SK-N-SH (cell line): ENCODE data around the gene LIN28B. TPM values are rescaled to one million over a fixed set of nuclear protein-coding genes. Genes with fewer than 3 reads are reported as not detected.

Experiments
- CTCF ChIA-PET: fragments of 300-600, 350-600 bp; formaldehyde crosslinking; extraction: SDS; loops from one replicate; lab custom pipeline; 2021; lab: Yijun Ruan, JAX
- POLR2A ChIA-PET: fragments of 350-600 bp; sonication (Branson Sonifier 250); formaldehyde crosslinking; extraction: SDS; loops from one replicate; lab custom pipeline; 2020; ENCODE audit warnings: antibody characterized with exemption, inconsistent platforms; lab: Yijun Ruan, JAX
- DNase-seq: peaks from one replicate; pipeline ENCODE4 v3.0.0; 2012
- H2AFZ ChIP-seq: fragments of 200-600 bp; sonication (generic); 2 replicates; pipeline ENCODE4 v1.8.1; 2016; ENCODE audit warnings: antibody characterized with exemption, mild to moderate bottlenecking, low read depth
- H3F3A ChIP-seq: fragments of 200-600 bp; sonication (generic); replicated peaks from 2 replicates; pipeline ENCODE3; 2016; ENCODE audit warnings: antibody characterized with exemption, mild to moderate bottlenecking; ENCODE audit not compliant: insufficient read depth
- H3K27ac ChIP-seq, 2 experiments: fragments of 200-500 bp in 1 of 2; fragments of 200-600 bp in 1 of 2; sonication (Bioruptor generic) in 1 of 2; sonication (generic), shearing (Covaris generic) in 1 of 2; 2 replicates each; pipeline versions ENCODE4 v1.5.1 to v1.6.1; 2014 to 2016; ENCODE audit warnings: low read depth in 2 of 2, inconsistent platforms in 1 of 2, low read length in 1 of 2, mild to moderate bottlenecking in 1 of 2, mixed read lengths in 1 of 2
- H3K27me3 ChIP-seq: fragments of 200-600 bp; sonication (generic), shearing (Covaris generic); 2 replicates; pipeline ENCODE4 v1.6.1; 2016; ENCODE audit warnings: mixed run types; ENCODE audit not compliant: insufficient read depth
- H3K36me3 ChIP-seq, 2 experiments: fragments of 200-500 bp in 1 of 2; fragments of 200-600 bp in 1 of 2; sonication (Bioruptor generic) in 1 of 2; sonication (generic) in 1 of 2; replicated peaks in 1 of 2; 2 replicates each; pipeline versions ENCODE3 to v1.5.1; 2014 to 2016; ENCODE audit warnings: low read length in 1 of 2, mild to moderate bottlenecking in 1 of 2; ENCODE audit not compliant: insufficient read depth in 2 of 2, control insufficient read depth in 1 of 2
- H3K4me1 ChIP-seq, 2 experiments: fragments of 200-500 bp in 1 of 2; fragments of 200-600 bp in 1 of 2; sonication (Bioruptor generic) in 1 of 2; sonication (generic), shearing (Covaris generic) in 1 of 2; 2 replicates each; pipeline versions ENCODE4 v1.5.1 to v1.6.1; 2014 to 2016; ENCODE audit warnings: low read depth in 1 of 2, low read length in 1 of 2, mixed run types in 1 of 2; ENCODE audit not compliant: insufficient read depth in 2 of 2, control insufficient read depth in 1 of 2
- H3K4me2 ChIP-seq: fragments of 200-600 bp; sonication (generic), shearing (Covaris generic); 2 replicates; pipeline ENCODE4 v1.6.1; 2017; ENCODE audit warnings: mixed run types
- H3K4me3 ChIP-seq, 2 experiments: fragments of 200-500 bp in 1 of 2; fragments of 200-600 bp in 1 of 2; sonication (Bioruptor generic) in 1 of 2; sonication (generic), shearing (Covaris generic) in 1 of 2; 2 replicates each; pipeline versions ENCODE4 v1.5.1 to v1.8.1; 2014 to 2016; ENCODE audit warnings: low read depth in 2 of 2, inconsistent platforms in 1 of 2, low read length in 1 of 2, mild to moderate bottlenecking in 1 of 2, mixed read lengths in 1 of 2, moderate library complexity in 1 of 2
- H3K79me2 ChIP-seq: fragments of 200-600 bp; sonication (generic); 2 replicates; pipeline ENCODE4 v1.8.1; 2017; ENCODE audit warnings: mild to moderate bottlenecking; ENCODE audit not compliant: insufficient read depth
- H3K9ac ChIP-seq: fragments of 200-600 bp; sonication (generic); 2 replicates; pipeline ENCODE4 v1.6.1; 2017; ENCODE audit warnings: mixed run types
- H3K9me2 ChIP-seq: fragments of 200-600 bp; sonication (generic); 2 replicates; pipeline ENCODE4 v1.6.1; 2017; ENCODE audit warnings: mixed run types
- H3K9me3 ChIP-seq: fragments of 200-600 bp; sonication (generic); 2 replicates; pipeline ENCODE4 v1.6.1; 2017; ENCODE audit warnings: mixed run types, mild to moderate bottlenecking, moderate library complexity
- H4K20me1 ChIP-seq: fragments of 200-600 bp; sonication (generic); 2 replicates; pipeline ENCODE4 v1.6.1; 2017; ENCODE audit warnings: mild to moderate bottlenecking, mixed run types; ENCODE audit not compliant: insufficient read depth
- CHD2 ChIP-seq: fragments of 150-350 bp; IDR thresholded peaks from 2 replicates; pipeline ENCODE4 v1.6.1; 2018; ENCODE audit warnings: low read length; ENCODE audit not compliant: partially characterized antibody
- CTCF ChIP-seq: fragments of 200-600 bp; sonication (generic); IDR thresholded peaks from 2 replicates; pipeline ENCODE4 v1.6.1; 2017; ENCODE audit warnings: antibody characterized with exemption, mild to moderate bottlenecking, moderate library complexity
- FOSL2 ChIP-seq: IDR thresholded peaks from 2 replicates; pipeline ENCODE4 v1.4.0; 2012; ENCODE audit warnings: low read depth, mild to moderate bottlenecking, moderate library complexity, borderline replicate concordance
- JUND ChIP-seq: IDR thresholded peaks from 2 replicates; pipeline ENCODE4 v1.4.0; 2012
- NFIC ChIP-seq: IDR thresholded peaks from 2 replicates; pipeline ENCODE4 v1.4.0; 2012; ENCODE audit warnings: borderline replicate concordance
- RAD21 ChIP-seq: IDR thresholded peaks from 2 replicates; pipeline ENCODE4 v1.6.1; 2012; ENCODE audit warnings: mild to moderate bottlenecking, low read length
- RCOR1 ChIP-seq: fragments of 150-350 bp; IDR thresholded peaks from 2 replicates; pipeline ENCODE4 v1.6.1; 2017; ENCODE audit warnings: antibody characterized with exemption, low read length
- SMC3 ChIP-seq: IDR thresholded peaks from 2 replicates; pipeline ENCODE4 v1.6.1; 2012; ENCODE audit warnings: low read depth, low read length, improper control_type of control experiment
- TCF12 ChIP-seq: IDR thresholded peaks from 2 replicates; pipeline ENCODE4 v1.4.0; 2012
- TEAD4 ChIP-seq: IDR thresholded peaks from 2 replicates; pipeline ENCODE4 v1.4.0; 2012; ENCODE audit warnings: mild to moderate bottlenecking, borderline replicate concordance; ENCODE audit not compliant: insufficient read depth
- WGBS: methylation state at CpG from one replicate; pipeline ENCODE4 v1.1.6; 2017; ENCODE audit warnings: low lambda C conversion rate; 5-methylcytosine and 5-hydroxymethylcytosine counted together
- polyA plus RNA-seq, 3 experiments: library from polyadenylated mRNA; depleted of rRNA; stranded (reverse); fragments of >200 nt; gene quantifications; 2 replicates each; pipeline ENCODE4 v1.2.3, GENCODE V29; 2012
- TF ChIP-seq, protein P1 (sequence below): IDR thresholded peaks from 2 replicates; pipeline ENCODE4 v1.6.1; 2012; ENCODE audit warnings: mild to moderate bottlenecking, low read depth, low read length, moderate library complexity
- TF ChIP-seq, protein P2 (sequence below): IDR thresholded peaks from 2 replicates; pipeline ENCODE4 v1.4.0; 2012; ENCODE audit warnings: low read depth, borderline replicate concordance
- TF ChIP-seq, protein P3 (sequence below): fragments of 150-350 bp; IDR thresholded peaks from 2 replicates; pipeline ENCODE4 v1.6.1; 2017; ENCODE audit warnings: antibody characterized with exemption, low read length, low read depth, borderline replicate concordance

LIN28B gene
- polyA plus RNA-seq, 1 of the 3 experiments (the other 2 are of a cell fraction), result 0.67 TPM

- Histone ChIP-seq H4K20me1 (no peaks in the 10 kb centered on the region), H3K27ac (peak overlapping the region; percentile 0 to 64; a peak in 3 of 4 replicates), H3K4me3 (no peak overlapping the region), H3K36me3 (peaks cover 0 to 11% of the 10 kb centered on the region in 2 experiments), H3K9me3 (no peaks in the 10 kb centered on the region), H3K4me2 (0 out of 2 replicates have a peak overlapping the region, but pooled peaks have one; percentile 1), H3K79me2 (no peaks in the 10 kb centered on the region), H2AFZ (peak overlapping the region; percentile 46; the same call in 1 of the 2 replicates), H3K9ac (no peak overlapping the region), H3K27me3 (no peaks in the 10 kb centered on the region), H3F3A (no peaks in the 10 kb centered on the region), H3K4me1 (peaks cover 0 to 6% of the 10 kb centered on the region in 2 experiments; a peak in 2 of 4 replicates), H3K9me2 (no peaks in the 10 kb centered on the region)
- peak; percentile 85 for TF ChIP-seq CTCF
- peak; percentile 8 for TF ChIP-seq CHD2
- TF ChIP-seq, protein P1, sequence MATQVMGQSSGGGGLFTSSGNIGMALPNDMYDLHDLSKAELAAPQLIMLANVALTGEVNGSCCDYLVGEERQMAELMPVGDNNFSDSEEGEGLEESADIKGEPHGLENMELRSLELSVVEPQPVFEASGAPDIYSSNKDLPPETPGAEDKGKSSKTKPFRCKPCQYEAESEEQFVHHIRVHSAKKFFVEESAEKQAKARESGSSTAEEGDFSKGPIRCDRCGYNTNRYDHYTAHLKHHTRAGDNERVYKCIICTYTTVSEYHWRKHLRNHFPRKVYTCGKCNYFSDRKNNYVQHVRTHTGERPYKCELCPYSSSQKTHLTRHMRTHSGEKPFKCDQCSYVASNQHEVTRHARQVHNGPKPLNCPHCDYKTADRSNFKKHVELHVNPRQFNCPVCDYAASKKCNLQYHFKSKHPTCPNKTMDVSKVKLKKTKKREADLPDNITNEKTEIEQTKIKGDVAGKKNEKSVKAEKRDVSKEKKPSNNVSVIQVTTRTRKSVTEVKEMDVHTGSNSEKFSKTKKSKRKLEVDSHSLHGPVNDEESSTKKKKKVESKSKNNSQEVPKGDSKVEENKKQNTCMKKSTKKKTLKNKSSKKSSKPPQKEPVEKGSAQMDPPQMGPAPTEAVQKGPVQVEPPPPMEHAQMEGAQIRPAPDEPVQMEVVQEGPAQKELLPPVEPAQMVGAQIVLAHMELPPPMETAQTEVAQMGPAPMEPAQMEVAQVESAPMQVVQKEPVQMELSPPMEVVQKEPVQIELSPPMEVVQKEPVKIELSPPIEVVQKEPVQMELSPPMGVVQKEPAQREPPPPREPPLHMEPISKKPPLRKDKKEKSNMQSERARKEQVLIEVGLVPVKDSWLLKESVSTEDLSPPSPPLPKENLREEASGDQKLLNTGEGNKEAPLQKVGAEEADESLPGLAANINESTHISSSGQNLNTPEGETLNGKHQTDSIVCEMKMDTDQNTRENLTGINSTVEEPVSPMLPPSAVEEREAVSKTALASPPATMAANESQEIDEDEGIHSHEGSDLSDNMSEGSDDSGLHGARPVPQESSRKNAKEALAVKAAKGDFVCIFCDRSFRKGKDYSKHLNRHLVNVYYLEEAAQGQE, result no peak
- 0 out of 2 replicates have a peak, but pooled peaks have one; percentile 19 for TF ChIP-seq TCF12
- TF ChIP-seq NFIC, result peak; percentile 52; the same call in 1 of the 2 replicates
- no peak for TF ChIP-seq JUND
- TF ChIP-seq, protein P2, sequence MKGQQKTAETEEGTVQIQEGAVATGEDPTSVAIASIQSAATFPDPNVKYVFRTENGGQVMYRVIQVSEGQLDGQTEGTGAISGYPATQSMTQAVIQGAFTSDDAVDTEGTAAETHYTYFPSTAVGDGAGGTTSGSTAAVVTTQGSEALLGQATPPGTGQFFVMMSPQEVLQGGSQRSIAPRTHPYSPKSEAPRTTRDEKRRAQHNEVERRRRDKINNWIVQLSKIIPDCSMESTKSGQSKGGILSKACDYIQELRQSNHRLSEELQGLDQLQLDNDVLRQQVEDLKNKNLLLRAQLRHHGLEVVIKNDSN, result no peak
- peak; percentile 87 for TF ChIP-seq RAD21
- no peak for TF ChIP-seq RCOR1
- peak; percentile 80 for TF ChIP-seq SMC3
- no peak for TF ChIP-seq FOSL2
- no peak for TF ChIP-seq TEAD4
- TF ChIP-seq, protein P3, sequence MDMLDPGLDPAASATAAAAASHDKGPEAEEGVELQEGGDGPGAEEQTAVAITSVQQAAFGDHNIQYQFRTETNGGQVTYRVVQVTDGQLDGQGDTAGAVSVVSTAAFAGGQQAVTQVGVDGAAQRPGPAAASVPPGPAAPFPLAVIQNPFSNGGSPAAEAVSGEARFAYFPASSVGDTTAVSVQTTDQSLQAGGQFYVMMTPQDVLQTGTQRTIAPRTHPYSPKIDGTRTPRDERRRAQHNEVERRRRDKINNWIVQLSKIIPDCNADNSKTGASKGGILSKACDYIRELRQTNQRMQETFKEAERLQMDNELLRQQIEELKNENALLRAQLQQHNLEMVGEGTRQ, result no peak
- WGBS, result 0% methylated on average over 1 of the region's 1 CpG
- ChIA-PET CTCF (interaction anchor here (0.6 to 4.7 kb wide), 63 partner anchors 10 to 1203 kb away, joined by 3 to 54 read pairs (median 5); partner anchors contain the start of genes HACE1, LIN28B and PREP), POLR2A (interaction anchor here (0.6 to 0.9 kb wide), 2 partner anchors 80 to 137 kb away, joined by 3 read pairs; no protein-coding TSS in a partner anchor)
- DNase-seq, result peak; percentile 31
These were observed 120.9 kb downstream of the LIN28B start for GRCh38 chr6:105077596-105078385.
